Stromal cell of bone marrow (primary cell): Measurements from ENCODE around the gene CFH.
"Not testable (repeated sequence)": the region's sequence is repeated elsewhere in the genome, so short reads cannot be mapped to it uniquely, and the experiment has no call there.

Experiments
- DNase-seq: peaks from one replicate; pipeline ENCODE4 v3.0.0-alpha.2; 2012; ENCODE audit warnings: low read depth

Gene CFH

DNA sequence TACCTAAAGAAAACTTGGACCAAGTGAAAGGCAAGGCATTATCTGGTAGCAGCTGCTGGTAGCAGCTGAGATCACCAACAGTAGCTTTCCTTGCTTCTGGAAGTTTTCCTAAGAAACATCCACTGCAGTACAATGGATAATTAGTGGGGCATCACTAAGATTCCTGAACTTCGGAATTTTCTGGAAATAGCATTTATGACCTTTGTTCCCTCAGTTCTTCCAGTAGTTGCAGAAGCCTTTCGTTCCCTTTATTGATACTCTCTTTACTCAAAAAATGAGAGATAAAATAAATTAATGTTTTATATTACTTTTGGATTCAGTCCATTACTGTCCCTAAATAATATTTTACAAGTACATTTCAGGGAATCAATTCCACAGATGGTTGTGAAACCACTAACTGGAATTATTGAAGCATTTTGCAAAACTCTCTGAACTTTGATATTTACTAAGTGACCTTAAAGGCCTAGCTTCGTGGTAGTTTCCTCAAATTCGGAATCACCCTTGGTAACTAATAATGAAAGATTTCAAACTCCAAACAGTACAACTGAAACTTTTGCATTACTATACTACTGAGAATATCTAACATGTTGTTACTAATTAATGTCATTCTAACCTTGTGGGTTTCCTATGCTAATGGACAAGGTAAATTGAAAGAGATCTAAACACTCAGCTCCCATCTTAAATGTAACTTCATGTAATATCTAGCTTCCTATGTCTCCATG lies 113.3 kb downstream of the CFH start:
- DNase-seq = not testable (repeated sequence)

DNA sequence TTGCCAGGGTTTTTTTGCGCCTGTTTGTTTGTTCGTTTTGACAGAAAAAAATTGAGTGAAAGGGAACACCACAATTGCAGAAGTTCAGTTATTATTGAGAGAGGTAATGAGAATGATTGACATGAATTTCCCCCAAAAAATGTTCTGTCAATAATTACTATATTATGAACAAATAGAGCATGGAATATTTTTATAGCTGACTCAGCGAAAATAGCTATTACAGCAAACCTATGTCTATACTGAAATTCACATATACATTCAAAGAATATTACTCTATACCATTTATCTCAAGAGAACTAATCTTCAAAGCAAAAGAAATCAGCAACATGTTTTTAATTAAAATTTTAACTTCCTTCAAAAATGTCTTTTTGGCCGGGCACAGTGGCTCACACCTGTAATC lies 118.0 kb downstream of the CFH start:
- DNase-seq = not testable (repeated sequence)

DNA sequence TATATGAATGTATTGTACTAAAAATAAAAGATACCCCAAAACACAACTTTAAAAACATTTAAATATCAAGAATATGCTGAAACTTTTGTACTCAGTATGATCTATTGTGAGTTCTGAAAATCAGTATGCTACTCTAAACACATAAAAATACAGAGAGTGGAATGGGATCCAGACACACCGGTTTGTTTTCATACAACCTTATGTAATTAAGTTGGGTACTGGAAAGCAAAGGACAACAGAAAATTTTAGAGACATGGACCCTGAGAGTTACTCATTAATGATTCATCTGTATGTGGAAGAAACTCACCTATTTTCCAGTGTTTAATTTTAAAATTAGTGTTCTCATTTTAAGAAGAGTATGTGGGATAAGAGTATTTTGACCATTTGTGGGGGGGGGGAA lies 121.9 kb downstream of the CFH start:
- no peak for DNase-seq

DNA sequence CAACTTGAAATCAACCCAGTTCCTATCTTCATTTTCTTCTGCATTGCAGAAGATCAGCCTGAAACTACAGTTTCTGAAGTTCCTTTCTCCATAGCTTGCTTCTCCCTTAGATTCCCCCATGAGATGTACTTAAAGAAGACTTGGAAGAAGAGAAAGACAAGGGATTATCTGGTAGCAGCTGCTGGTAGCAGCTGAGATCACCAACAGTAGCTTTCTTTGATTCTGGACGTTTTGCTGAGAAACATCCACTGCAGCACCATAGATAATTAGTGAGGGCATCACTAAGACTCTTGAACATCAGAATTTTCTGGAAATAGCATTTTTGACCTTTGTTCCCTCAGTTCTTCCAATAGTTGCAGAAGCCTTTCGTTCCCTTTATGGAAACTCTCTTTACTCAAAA lies 122.3 kb downstream of the CFH start:
- DNase-seq = no peak

DNA sequence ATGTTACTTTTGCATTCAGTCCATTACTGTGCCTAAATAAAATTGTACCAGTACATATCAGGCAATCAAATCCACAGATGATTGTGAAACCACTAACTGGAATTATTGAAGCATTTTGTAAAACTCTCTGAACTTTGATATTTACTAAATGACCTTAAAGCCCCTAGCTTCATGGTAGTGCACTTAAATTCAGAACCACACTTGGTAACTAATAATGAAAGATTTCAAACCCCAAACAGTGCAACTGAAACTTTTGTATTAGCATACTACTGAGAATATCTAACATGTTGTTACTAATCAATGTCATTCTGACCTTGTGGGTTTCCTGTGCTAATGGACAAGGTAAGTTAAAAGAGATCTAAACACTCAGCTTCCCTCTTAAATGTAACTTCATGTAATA lies 122.8 kb downstream of the CFH start, which contains the start of gene CFHR3:
CFHR3 (plus strand) TSS at position 238 of the 400 bp plus-strand sequence; CDS start at position 285, 47 bp downstream.
- no peak for DNase-seq

DNA sequence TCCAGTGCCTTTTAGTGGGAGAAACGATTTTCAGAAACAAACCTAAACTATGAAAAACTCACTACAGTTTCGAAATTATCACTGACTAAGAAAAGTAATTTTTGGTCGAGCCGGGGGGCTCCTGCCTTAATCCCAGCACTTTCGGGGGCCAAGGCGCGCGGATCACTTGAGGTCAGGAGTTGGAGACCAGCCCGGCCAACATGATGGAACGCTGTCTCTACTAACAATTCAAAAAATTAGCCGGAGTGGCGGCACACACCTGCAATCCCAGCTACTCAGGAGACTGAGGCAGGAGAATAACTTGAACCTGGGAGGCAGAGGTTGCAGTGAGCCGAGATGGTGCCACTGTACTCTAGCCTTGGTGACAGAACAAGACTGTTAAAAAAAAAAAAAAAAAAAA lies 125.8 kb downstream of the CFH start:
- no peak for DNase-seq

DNA sequence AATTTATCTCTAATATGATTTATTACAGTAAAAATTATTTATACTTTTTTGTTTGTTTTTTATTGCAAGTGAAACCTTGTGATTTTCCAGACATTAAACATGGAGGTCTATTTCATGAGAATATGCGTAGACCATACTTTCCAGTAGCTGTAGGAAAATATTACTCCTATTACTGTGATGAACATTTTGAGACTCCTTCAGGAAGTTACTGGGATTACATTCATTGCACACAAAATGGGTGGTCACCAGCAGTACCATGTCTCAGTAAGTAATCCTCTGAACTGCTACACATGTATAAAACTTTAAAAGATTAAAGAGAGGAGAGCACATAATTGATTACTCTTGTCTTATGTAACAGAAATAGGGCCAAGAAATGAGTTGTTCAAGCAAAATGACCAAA lies 127.2 kb downstream of the CFH start:
- DNase-seq = no peak

DNA sequence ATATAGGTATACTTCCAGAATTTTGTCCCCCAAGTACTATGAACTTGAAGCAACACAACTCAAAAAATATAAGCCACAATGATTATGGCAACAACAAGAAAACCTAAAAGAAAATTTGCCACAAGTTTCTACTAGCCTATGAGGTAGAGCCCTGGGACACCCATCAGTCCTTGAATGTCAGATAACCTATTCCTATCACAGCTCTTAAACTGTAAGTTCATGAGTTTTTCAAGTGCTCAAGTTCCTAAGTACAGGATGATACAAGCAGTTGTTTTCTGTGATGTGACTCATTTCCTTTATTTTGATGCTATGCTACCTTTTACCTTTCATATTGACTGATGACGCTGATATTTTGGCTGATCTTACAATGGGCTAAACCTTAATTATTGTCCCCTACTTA lies 139.4 kb downstream of the CFH start:
- not testable (repeated sequence) for DNase-seq

DNA sequence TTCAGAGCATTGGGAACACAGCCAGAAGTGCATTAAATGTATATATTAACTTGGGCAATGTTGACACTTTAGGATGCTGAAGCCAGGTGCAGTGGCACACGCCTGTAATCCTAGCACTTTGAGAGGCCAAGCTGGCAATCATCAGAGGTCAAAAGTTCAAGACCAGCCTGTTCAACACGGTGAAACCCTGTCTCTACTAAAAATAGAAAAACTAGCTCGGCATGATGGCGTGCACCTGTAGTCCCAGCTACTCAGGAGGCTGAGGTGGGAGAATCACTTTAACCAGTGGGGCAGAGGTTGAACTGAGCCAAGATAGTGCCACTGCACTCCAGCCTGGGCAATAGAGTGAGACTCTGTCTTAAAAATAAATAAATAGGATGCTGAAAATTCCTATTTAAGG lies 142.3 kb downstream of the CFH start:
- DNase-seq = not testable (repeated sequence)
